HG03064 (cell line): Measurements from ENCODE around the gene CD207.

Source experiments
- ATAC-seq: cut with Tn5 transposase; IDR thresholded peaks from one replicate; pipeline ENCODE4 v1.9.1; 2021; ENCODE audit warnings: low read depth; ENCODE audit not compliant: unreplicated experiment

The CD207 gene

DNA sequence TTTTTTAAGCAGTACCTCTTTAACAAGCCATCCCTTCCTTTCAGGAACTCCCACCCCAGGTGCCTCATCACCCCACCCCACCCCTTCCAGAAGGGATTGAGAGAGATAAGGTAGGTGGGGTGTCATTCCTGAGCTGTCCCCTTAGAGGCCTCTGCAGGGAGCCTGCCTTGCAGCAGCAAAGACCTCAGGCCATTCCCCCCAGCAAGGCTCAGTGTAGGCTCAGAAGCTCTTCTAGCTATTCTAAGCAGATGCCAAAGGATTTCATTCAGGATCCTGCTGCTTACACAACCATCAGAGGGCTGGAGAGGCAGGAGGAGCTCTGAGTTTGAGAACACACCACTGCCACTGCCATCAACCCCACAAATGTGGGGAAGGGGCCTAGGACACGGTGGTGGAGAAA lies 39.4 kb downstream of the CD207 start:
- ATAC-seq: no peak

DNA sequence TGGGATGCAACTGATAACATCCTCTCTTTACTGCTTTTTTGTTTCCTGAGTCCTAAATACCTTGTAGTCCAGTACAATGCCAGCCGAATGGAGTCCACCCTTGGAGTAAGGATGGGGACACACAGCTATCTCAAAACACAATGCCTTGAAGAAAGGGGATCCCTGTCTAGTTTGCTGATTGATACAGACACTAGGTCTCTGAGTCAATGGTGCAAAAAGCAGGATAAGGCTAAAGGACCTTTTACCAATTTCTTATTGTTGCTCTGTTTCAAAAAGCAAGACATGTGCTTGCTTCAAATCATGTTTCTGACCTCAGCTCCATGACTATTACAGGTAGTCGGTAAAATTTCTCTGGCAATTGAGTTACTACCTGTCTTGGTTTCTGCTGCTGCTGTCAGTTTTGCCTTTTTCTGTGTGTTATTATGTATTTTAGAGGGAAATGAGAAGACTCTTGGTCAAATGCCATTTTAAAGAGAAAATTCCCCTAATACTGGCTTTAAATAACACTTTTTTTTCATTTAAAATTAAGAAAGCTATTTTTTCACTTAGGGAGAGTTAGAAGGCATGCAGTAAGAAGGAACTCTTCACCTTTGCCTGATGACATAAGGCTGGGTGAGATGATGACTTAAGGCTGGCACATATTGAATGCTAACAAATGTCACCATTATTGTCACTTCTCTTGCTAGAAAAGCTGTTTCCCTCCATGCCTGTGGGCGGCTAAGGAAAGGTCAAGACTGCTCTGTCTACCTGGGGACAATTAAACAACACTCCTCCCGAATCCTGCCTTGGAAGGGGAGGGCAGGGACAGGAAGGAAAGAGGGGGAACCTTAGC lies 40.2 kb downstream of the CD207 start:
- ATAC-seq: no peak

DNA sequence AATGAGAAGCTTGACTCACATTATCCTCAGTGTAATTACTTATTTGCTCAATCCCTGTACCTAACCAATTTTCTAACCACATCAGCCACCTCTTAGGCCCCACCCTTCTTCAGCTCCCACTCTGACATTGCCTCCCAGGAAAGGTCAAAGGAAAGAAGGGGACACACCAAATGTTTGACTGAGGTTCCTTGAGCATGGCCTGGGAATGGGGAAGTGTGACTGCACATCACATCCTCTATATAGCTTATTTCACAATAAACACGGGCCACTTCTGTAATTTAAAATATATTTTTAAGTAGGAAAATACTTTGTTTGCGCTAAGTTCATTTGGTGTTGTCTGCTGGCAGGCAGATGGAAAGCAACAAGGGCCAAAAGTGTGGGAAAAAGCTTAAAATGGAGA lies 42.2 kb downstream of the CD207 start:
- no peak for ATAC-seq

DNA sequence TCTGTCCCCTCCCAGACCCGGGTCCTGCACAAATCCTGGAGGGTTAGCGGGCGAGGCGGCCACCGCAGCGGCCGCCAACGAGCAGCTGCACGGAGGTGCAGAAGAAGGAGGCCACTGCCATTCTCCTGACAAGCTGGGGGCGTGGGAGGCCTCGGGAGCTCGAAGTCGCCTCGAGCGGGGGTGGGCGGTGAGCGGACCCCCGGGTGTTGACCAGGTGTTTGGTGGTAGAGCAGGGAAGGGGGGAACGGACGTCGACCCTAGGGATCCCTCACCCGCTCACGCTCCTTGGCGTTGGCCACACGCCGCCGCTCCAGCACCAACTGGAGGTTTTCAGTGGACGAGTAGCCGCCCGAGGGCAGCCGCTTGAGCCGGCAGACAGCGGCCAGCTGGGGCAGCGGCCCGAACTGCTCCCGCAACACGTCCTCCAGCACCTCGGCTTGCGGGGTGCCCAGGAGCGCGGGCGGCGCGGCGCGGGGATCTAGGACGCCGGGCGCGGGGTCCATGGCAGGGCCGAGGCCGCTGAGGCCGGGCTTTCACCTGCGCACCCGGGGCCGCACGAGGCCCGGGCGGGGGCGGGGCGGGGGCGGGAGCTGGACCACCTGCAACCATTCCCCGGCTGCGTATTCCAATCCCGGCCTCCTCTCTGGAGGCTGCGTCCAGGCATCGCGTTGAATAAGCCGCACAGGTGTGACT lies 45.3 kb downstream of the CD207 start, which contains the start of gene FIGLA:
FIGLA (minus strand) TSS at position 508 of the 693 bp plus-strand sequence; CDS start at position 503, 5 bp downstream.
- no peak for ATAC-seq

DNA sequence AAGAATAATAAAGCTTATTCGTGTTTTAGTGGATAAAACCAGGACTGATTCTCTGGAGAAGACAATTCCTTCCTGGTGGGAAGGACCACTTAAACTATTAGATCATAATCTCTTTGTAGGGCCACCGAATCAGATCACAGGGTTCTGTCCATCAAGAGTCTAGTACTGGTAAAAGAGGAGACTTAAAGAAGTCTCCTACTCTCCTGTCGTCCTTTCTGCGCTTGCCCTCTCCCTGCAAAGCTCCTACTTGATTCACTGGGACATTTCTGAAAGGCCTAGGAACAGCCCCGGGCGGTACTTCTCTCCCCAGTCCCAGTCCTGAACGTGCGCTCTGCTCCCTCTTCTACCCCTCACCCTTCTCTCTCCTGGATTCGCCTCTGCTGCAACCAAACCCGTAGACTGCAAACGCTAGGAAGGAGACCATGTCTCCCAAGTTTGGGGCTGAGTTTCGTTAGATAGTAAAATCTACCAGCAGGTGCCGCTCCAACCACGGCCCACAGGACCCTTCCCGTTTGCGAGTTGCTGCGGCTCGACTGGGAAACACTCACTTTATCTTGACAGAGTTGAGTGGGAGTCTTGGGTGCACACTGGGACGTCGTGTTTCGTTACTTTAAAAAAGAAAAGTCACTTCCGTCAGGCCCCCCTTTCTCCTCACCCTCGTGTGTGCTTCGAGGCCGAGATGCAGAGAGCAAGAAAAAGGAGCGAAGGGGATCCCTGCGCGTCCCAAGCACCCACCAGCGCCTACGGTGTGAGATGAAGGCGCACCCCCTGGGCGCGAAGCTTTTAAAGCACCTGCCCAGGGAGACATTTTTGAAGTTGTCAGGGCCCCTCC lies 46.1 kb downstream of the CD207 start:
- no peak for ATAC-seq

DNA sequence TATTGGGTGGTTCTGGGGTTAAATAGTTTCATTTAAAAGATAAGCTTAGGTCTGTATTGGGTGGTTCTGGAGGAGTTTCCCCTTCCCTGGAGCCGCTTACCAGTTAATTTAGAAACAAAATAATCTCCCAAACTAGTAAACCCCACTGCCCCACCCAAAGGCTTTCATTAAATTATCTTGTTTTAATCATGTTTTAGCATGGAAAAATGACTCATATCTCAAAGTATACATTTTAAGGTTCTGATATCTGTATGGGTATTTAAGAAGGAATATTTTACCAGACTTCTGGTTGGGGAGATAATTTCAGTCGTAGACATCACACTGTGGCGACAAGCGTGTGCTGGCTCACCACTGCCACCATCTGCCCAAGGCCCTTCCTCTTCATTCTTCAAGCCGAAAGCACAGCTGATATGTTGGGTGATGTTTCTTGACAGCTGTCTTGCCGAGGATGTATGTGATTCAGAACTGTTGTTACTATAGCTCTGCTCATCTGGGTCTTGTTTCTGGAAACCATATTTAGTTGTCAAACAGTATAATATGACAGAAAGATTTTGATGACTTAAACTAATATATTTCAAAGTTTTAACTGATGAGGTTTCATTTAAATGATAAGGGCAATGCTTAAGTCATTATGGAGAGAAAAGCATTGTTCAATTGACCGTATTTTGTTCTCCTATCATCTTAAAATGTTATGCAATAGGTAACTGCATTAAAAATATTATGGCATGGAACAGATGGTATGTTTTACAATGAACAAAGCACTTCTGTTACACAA lies 50.3 kb downstream of the CD207 start:
- ATAC-seq: no peak

DNA sequence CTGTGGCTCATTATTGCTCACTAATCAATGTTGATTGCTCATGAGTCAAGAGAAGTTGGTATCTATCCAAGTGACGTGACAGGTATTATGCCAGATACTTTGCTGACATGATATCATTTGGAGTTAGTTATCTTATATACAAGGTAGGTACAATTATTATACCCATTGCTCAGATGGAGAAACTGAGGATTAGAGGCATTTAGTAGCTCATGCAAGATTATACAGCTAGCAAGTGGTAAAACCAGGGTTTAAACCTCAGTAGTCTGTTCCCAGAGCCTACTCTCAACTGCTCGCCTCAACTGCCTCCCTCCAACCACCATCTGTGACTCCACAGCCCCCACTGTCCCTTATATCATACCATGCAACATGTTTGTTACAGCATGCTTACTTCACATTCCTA lies 51.3 kb downstream of the CD207 start:
- ATAC-seq: no peak
